OCI-LY3 (cell line): ENCODE measurements around the gene SMIM30.

Experiments
- EZH2phosphoT487 ChIP-seq: fragments of 200-600 bp; shearing (Covaris generic); IDR thresholded peaks from 2 replicates; pipeline ENCODE4 v1.6.1; 2018; ENCODE audit warnings: antibody characterized with exemption, mixed run types, low read depth
- TF ChIP-seq, protein P1 (sequence below): fragments of 200-600, 300-600 bp; sonication (generic); IDR thresholded peaks from 2 replicates; pipeline ENCODE4 v1.5.1; 2014; ENCODE audit warnings: antibody characterized with exemption, low read length, low read depth

GRCh38 chr7:113099284-113099919 is 19.0 kb downstream of the SMIM30 start:
- TF ChIP-seq, protein P1, sequence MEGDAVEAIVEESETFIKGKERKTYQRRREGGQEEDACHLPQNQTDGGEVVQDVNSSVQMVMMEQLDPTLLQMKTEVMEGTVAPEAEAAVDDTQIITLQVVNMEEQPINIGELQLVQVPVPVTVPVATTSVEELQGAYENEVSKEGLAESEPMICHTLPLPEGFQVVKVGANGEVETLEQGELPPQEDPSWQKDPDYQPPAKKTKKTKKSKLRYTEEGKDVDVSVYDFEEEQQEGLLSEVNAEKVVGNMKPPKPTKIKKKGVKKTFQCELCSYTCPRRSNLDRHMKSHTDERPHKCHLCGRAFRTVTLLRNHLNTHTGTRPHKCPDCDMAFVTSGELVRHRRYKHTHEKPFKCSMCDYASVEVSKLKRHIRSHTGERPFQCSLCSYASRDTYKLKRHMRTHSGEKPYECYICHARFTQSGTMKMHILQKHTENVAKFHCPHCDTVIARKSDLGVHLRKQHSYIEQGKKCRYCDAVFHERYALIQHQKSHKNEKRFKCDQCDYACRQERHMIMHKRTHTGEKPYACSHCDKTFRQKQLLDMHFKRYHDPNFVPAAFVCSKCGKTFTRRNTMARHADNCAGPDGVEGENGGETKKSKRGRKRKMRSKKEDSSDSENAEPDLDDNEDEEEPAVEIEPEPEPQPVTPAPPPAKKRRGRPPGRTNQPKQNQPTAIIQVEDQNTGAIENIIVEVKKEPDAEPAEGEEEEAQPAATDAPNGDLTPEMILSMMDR: no peak
- no peak for TF ChIP-seq EZH2phosphoT487
